ENCODE measurements around the gene SLC17A9. TPM values are rescaled to one million over a fixed set of nuclear protein-coding genes. Genes with fewer than 3 reads are reported as not detected.
A peak's percentile ranks its signal among the peaks of the same experiment; 100 is the strongest.

Gene SLC17A9
- total and polyA plus RNA-seq, 10 of the 15 experiments (the other 5 are each of a cell fraction or from before 2014, with no cell fraction given), result 0.72 to 74.1 (median 29.4) TPM

- intact Hi-C loops (cut with micrococcal nuclease; ENCODE audit: unreplicated experiment), result no loop called here
- WGBS (ENCODE audit: insufficient coverage, insufficient replicate concordance, low lambda C conversion rate, missing lambda C conversion rate), result 46% methylated on average over 14 of the region's 14 CpGs
- Histone ChIP-seq H4K20me1 (ENCODE audit: control insufficient read depth, insufficient read depth) (peaks cover 1% of the 10 kb centered on the region; the same call in 1 of the 2 replicates), H3K4me2 (ENCODE audit: control insufficient read depth, insufficient read depth) (no peak overlapping the region), H3K4me1 (ENCODE audit: control insufficient read depth, insufficient read depth, low read length) (peaks cover 9% of the 10 kb centered on the region; the same call in 1 of the 2 replicates), H3K79me2 (ENCODE audit: control insufficient read depth, insufficient read depth, low read length) (no peaks in the 10 kb centered on the region), H3K36me3 (ENCODE audit: control insufficient read depth in 2 of 2, insufficient read depth in 2 of 2, low read length in 1 of 2) (no peaks in the 10 kb centered on the region), H3K27ac (ENCODE audit: control insufficient read depth, insufficient read depth) (no peak overlapping the region), H3K9me3 (replicated peaks; ENCODE audit: control insufficient read depth, insufficient read depth, low read length) (no peaks in the 10 kb centered on the region), H3K27me3 (replicated peaks in 1 of 2; ENCODE audit: control insufficient read depth in 2 of 2, insufficient read depth in 2 of 2, low read length in 1 of 2) (peaks cover 0 to 5% of the 10 kb centered on the region in 2 experiments; a peak in 3 of 4 replicates), H2AFZ (ENCODE audit: control insufficient read depth, low read depth, low read length) (no peak overlapping the region), H3K4me3 (no peak overlapping the region), H3K9ac (ENCODE audit: control insufficient read depth, insufficient read depth, low read length) (no peak overlapping the region)
- ATAC-seq, result no peak
- ChIA-PET CTCF (interaction anchor here (1.2 to 1.3 kb wide), 3 partner anchors 15 to 163 kb away, joined by 3 to 4 read pairs (median 3); no protein-coding TSS in a partner anchor), SMC1A (ENCODE audit: uncharacterized antibody, unreplicated experiment) (interaction anchor here (1.0 kb wide), 1 partner anchor 36 kb away, joined by 3 read pairs; no protein-coding TSS in a partner anchor), RAD21 (ENCODE audit: unreplicated experiment) (interaction anchor here (1.0 to 1.3 kb wide), 4 partner anchors 8 to 26 kb away, joined by 4 to 5 read pairs (median 4); no protein-coding TSS in a partner anchor), POLR2A (interaction anchor here (1.3 kb wide), 1 partner anchor 25 kb away, joined by 9 read pairs; no protein-coding TSS in a partner anchor)
- in situ Hi-C loops (cut with MboI), result no loop called here
- peak; percentile 0; the same call in 1 of the 2 replicates for TF ChIP-seq ZBTB33 (IDR thresholded peaks at IDR 0.05)
- TF ChIP-seq ZNF24 (IDR thresholded peaks at IDR 0.05), result no peak
- no peak for TF ChIP-seq SMAD5 (IDR thresholded peaks at IDR 0.05; ENCODE audit: low read depth)
- no peak for TF ChIP-seq ZBTB4 (CRISPR knock-in tag; IDR thresholded peaks at IDR 0.05)
- TF ChIP-seq MEF2B (IDR thresholded peaks at IDR 0.05; ENCODE audit: partially characterized antibody, poor library complexity, severe bottlenecking), result peak; percentile 50
- no TSS peak for BruUV-seq (replicated peaks)
- no peak for DNase-seq (ENCODE audit: low read depth, low spot score)
- FAIRE-seq, result no peak
Observed at GRCh38 chr20:62985444-62985778, 32.9 kb downstream of the SLC17A9 start.
